Esophagus squamous epithelium (tissue), 4 donors: ENCODE data around the gene SLC22A7.

ENCODE experiments used
- CTCF ChIP-seq, 6 experiments: fragments of 450-650 bp in 4 of 6; fragments of 200-600 bp in 2 of 6; sonication (generic) in 2 of 6; IDR thresholded peaks; one replicate each; pipeline ENCODE4 v1.5.1; 2016 to 2019; ENCODE audit warnings: antibody characterized with exemption in 6 of 6, mild to moderate bottlenecking in 4 of 6, moderate library complexity in 4 of 6
- POLR2A ChIP-seq, 4 donors: fragments of 450-650 bp; IDR thresholded peaks; one replicate each; pipeline ENCODE4 v1.6.1; 2017; ENCODE audit warnings: antibody characterized with exemption in 4 of 4, mild to moderate bottlenecking in 4 of 4, moderate library complexity in 3 of 4

DNA sequence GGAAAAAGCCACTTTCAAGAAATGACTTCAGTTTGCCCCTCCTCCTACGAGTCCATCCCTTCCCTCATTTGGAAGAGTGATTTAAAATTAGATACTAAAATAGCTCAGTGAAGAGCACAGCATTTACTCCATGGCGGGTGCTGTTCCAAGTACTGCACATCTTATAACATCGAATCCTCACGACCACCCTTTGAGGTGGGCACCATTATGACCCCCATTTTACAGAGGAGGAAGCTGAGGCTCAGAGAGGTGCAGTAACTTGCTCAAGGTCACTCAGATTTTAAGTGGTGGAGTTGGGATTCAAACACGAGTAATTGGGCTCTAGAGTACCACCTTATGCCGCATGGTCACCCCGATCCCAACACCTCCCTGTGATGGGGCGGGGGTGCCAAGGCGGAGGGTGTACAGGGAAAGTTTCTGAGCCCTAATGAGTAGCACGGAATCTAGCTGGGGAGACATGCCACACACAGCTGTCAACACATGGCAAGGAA is 29.2 kb upstream of the SLC22A7 start:
- no peak for TF ChIP-seq CTCF (IDR thresholded peaks at IDR 0.05)
- no peak for TF ChIP-seq POLR2A (IDR thresholded peaks at IDR 0.05)
